ENCODE results near the gene NLRP4. TPM values are rescaled to one million over a fixed set of nuclear protein-coding genes. Genes with fewer than 3 reads are reported as not detected.

The NLRP4 gene
- total and polyA plus RNA-seq, 2 of the 8 experiments (the other 6 are each of a cell fraction or from before 2014, with no cell fraction given) = not detected

DNA sequence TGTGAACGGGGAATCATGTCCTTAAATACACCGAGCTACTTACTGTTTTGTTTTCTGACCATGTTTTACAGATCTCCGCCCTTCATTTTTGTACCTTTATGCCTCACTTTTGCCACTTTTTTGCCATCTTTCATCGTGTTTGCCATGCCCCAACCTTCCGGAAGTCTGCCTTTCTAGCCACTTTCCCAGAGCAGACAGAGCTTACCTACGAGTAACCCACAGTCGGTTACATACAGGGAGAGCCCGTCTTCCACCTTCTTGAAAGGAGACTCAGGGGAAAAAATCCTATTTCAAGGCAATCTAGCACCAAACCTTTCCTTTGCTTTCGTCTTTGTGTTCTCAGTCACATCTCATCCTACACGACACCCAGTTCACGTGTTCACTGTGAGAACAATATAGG lies 41.3 kb upstream of the NLRP4 start (continued):
- TF ChIP-seq, protein P1, sequence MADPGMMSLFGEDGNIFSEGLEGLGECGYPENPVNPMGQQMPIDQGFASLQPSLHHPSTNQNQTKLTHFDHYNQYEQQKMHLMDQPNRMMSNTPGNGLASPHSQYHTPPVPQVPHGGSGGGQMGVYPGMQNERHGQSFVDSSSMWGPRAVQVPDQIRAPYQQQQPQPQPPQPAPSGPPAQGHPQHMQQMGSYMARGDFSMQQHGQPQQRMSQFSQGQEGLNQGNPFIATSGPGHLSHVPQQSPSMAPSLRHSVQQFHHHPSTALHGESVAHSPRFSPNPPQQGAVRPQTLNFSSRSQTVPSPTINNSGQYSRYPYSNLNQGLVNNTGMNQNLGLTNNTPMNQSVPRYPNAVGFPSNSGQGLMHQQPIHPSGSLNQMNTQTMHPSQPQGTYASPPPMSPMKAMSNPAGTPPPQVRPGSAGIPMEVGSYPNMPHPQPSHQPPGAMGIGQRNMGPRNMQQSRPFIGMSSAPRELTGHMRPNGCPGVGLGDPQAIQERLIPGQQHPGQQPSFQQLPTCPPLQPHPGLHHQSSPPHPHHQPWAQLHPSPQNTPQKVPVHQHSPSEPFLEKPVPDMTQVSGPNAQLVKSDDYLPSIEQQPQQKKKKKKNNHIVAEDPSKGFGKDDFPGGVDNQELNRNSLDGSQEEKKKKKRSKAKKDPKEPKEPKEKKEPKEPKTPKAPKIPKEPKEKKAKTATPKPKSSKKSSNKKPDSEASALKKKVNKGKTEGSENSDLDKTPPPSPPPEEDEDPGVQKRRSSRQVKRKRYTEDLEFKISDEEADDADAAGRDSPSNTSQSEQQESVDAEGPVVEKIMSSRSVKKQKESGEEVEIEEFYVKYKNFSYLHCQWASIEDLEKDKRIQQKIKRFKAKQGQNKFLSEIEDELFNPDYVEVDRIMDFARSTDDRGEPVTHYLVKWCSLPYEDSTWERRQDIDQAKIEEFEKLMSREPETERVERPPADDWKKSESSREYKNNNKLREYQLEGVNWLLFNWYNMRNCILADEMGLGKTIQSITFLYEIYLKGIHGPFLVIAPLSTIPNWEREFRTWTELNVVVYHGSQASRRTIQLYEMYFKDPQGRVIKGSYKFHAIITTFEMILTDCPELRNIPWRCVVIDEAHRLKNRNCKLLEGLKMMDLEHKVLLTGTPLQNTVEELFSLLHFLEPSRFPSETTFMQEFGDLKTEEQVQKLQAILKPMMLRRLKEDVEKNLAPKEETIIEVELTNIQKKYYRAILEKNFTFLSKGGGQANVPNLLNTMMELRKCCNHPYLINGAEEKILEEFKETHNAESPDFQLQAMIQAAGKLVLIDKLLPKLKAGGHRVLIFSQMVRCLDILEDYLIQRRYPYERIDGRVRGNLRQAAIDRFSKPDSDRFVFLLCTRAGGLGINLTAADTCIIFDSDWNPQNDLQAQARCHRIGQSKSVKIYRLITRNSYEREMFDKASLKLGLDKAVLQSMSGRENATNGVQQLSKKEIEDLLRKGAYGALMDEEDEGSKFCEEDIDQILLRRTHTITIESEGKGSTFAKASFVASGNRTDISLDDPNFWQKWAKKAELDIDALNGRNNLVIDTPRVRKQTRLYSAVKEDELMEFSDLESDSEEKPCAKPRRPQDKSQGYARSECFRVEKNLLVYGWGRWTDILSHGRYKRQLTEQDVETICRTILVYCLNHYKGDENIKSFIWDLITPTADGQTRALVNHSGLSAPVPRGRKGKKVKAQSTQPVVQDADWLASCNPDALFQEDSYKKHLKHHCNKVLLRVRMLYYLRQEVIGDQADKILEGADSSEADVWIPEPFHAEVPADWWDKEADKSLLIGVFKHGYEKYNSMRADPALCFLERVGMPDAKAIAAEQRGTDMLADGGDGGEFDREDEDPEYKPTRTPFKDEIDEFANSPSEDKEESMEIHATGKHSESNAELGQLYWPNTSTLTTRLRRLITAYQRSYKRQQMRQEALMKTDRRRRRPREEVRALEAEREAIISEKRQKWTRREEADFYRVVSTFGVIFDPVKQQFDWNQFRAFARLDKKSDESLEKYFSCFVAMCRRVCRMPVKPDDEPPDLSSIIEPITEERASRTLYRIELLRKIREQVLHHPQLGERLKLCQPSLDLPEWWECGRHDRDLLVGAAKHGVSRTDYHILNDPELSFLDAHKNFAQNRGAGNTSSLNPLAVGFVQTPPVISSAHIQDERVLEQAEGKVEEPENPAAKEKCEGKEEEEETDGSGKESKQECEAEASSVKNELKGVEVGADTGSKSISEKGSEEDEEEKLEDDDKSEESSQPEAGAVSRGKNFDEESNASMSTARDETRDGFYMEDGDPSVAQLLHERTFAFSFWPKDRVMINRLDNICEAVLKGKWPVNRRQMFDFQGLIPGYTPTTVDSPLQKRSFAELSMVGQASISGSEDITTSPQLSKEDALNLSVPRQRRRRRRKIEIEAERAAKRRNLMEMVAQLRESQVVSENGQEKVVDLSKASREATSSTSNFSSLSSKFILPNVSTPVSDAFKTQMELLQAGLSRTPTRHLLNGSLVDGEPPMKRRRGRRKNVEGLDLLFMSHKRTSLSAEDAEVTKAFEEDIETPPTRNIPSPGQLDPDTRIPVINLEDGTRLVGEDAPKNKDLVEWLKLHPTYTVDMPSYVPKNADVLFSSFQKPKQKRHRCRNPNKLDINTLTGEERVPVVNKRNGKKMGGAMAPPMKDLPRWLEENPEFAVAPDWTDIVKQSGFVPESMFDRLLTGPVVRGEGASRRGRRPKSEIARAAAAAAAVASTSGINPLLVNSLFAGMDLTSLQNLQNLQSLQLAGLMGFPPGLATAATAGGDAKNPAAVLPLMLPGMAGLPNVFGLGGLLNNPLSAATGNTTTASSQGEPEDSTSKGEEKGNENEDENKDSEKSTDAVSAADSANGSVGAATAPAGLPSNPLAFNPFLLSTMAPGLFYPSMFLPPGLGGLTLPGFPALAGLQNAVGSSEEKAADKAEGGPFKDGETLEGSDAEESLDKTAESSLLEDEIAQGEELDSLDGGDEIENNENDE (IDR thresholded peaks at IDR 0.05; ENCODE audit: insufficient replicate concordance, low read length) = no peak
- no peak for TF ChIP-seq FOSL1 (IDR thresholded peaks at IDR 0.05; ENCODE audit: insufficient read depth, low read depth, low read length)
- TF ChIP-seq BCL11A (IDR thresholded peaks at IDR 0.05; ENCODE audit: low read depth in 2 of 2, low read length in 2 of 2) = no peak
- TF ChIP-seq, protein P2, sequence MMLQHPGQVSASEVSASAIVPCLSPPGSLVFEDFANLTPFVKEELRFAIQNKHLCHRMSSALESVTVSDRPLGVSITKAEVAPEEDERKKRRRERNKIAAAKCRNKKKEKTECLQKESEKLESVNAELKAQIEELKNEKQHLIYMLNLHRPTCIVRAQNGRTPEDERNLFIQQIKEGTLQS (IDR thresholded peaks at IDR 0.05; ENCODE audit: insufficient read depth, low read depth, low read length) = no peak
- TF ChIP-seq GTF2F1 (IDR thresholded peaks at IDR 0.05; ENCODE audit: borderline replicate concordance, low read depth, low read length) = no peak
- no peak for TF ChIP-seq EGR1 (IDR thresholded peaks at IDR 0.05; ENCODE audit: borderline replicate concordance, low read depth, low read length)
- no peak for TF ChIP-seq JUND (IDR thresholded peaks at IDR 0.05; ENCODE audit: low read length)
- no peak for TF ChIP-seq MAFK (IDR thresholded peaks at IDR 0.05; ENCODE audit: low read depth, low read length)

Measured in H1 (cell line).